ENCODE measurements around the gene SDK2.

SDK2 gene

GRCh38 chr17:73498176-73498575 is 146.1 kb downstream of the SDK2 start:
- TF ChIP-seq CTCF (IDR thresholded peaks at IDR 0.05; ENCODE audit: insufficient read depth, low read depth, low read length, missing control alignments), result no peak
- DNase-seq (ENCODE audit: low read depth), result no peak
- H3K4me3 ChIP-seq (ENCODE audit: low read length), result no peak overlapping the region

- H3K4me3 ChIP-seq (ENCODE audit: low read length), result no peak overlapping the region
- TF ChIP-seq CTCF (IDR thresholded peaks at IDR 0.05; ENCODE audit: insufficient read depth, low read depth, low read length, missing control alignments), result no peak
- no peak for DNase-seq (ENCODE audit: low read depth)
Measured at GRCh38 chr17:73497721-73498120, 146.5 kb downstream of the SDK2 start.

GRCh38 chr17:73496232-73496631 is 148.0 kb downstream of the SDK2 start:
- H3K4me3 ChIP-seq (ENCODE audit: low read length), result no peak overlapping the region
- DNase-seq (ENCODE audit: low read depth), result no peak
- no peak for TF ChIP-seq CTCF (IDR thresholded peaks at IDR 0.05; ENCODE audit: insufficient read depth, low read depth, low read length, missing control alignments)

GRCh38 chr17:73495641-73496040 is 148.6 kb downstream of the SDK2 start:
- H3K4me3 ChIP-seq (ENCODE audit: low read length), result no peak overlapping the region
- no peak for DNase-seq (ENCODE audit: low read depth)
- no peak for TF ChIP-seq CTCF (IDR thresholded peaks at IDR 0.05; ENCODE audit: insufficient read depth, low read depth, low read length, missing control alignments)

- no peak for DNase-seq (ENCODE audit: low read depth)
- no peak overlapping the region for H3K4me3 ChIP-seq (ENCODE audit: low read length)
- no peak for TF ChIP-seq CTCF (IDR thresholded peaks at IDR 0.05; ENCODE audit: insufficient read depth, low read depth, low read length, missing control alignments)
Measured at GRCh38 chr17:73494950-73495349, 149.3 kb downstream of the SDK2 start.

- no peak for TF ChIP-seq CTCF (IDR thresholded peaks at IDR 0.05; ENCODE audit: insufficient read depth, low read depth, low read length, missing control alignments)
- no peak for DNase-seq (ENCODE audit: low read depth)
- no peak overlapping the region for H3K4me3 ChIP-seq (ENCODE audit: low read length)
Measured at GRCh38 chr17:73493956-73494926, 150.0 kb downstream of the SDK2 start.

All from epithelial cell of esophagus (primary cell).